Ectodermal cell (in vitro differentiated cells): ENCODE data around the gene ANXA10.
"Not testable (repeated sequence)": the region's sequence is repeated elsewhere in the genome, so short reads cannot be mapped to it uniquely, and the experiment has no call there.

Experiments used
- H3K27ac ChIP-seq: 2 replicates; pipeline ENCODE4 v1.7.0; 2013; ENCODE audit warnings: mild to moderate bottlenecking, low read depth, low read length; ENCODE audit not compliant: insufficient read depth, poor library complexity, severe bottlenecking
- H3K27me3 ChIP-seq: 2 replicates; pipeline ENCODE4 v1.7.0; 2013; ENCODE audit warnings: mild to moderate bottlenecking, low read length; ENCODE audit not compliant: insufficient read depth, control insufficient read depth, poor library complexity, severe bottlenecking
- H3K36me3 ChIP-seq: one replicate; pipeline ENCODE4 v1.7.0; 2013; ENCODE audit warnings: low read length; ENCODE audit not compliant: control insufficient read depth, insufficient read depth
- H3K4me1 ChIP-seq: one replicate; pipeline ENCODE4 v1.7.0; 2013; ENCODE audit warnings: low read length; ENCODE audit not compliant: control insufficient read depth, insufficient read depth
- H3K4me3 ChIP-seq: 2 replicates; pipeline ENCODE4 v1.7.0; 2013; ENCODE audit warnings: low read depth, low read length, control low read depth; ENCODE audit not compliant: insufficient read depth
- H3K9me3 ChIP-seq: 2 replicates; pipeline ENCODE4 v1.7.0; 2013; ENCODE audit warnings: mild to moderate bottlenecking, low read length, moderate library complexity; ENCODE audit not compliant: control insufficient read depth
- WGBS, 2 experiments: methylation state at CpG; one replicate each; pipeline ENCODE4 v1.1.7; 2013; ENCODE audit warnings: missing lambda C conversion rate in 2 of 2; 5-methylcytosine and 5-hydroxymethylcytosine counted together

ANXA10 gene

DNA sequence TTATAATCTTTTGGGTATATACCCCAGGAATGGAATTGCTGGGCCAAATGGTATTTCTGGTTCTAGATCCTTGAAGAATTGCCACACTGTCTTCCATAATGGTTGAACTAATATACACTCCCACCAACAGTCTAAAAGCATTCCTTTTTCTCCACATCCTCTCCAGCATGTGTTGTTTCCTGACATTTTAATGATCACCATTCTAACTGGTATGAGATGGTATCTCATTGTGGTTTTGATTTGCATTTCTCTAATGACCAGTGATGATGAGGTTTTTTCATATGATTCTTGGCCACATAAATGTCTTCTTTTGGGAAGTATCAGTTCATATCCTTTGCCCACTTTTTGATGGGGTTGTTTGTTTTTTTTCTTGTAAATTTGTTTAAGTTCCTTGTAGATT lies 121.2 kb downstream of the ANXA10 start:
- H3K27ac ChIP-seq, H3K27me3 ChIP-seq, H3K9me3 ChIP-seq, H3K4me3 ChIP-seq, H3K4me1 ChIP-seq, H3K36me3 ChIP-seq: not testable (repeated sequence)

DNA sequence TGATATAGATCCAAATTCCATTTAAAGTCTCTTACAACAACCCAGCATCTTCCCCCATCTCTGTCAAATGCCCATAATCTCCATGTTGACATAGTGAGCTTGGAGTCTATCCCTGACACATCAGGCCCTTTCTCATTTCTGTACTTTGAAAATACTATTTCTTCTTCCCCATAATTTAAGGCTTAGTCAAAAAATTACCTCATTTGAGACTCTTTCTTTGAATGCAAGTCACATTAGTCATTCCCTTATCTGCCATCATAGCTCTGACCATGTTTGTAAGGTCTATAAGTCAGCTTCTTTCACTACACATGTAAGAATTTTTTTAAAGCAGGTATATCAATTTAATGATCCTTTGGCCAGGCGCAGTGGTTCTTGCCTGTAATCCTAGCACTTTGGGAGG lies 126.3 kb downstream of the ANXA10 start:
- no peak overlapping the region for H3K27ac ChIP-seq
- 89 to 100% methylated on average over 1 of the region's 1 CpG for WGBS, 2 experiments
- no peaks in the 10 kb centered on the region for H3K9me3 ChIP-seq
- no peak overlapping the region for H3K4me3 ChIP-seq
- H3K36me3 ChIP-seq: no peaks in the 10 kb centered on the region
- no peaks in the 10 kb centered on the region for H3K4me1 ChIP-seq
- H3K27me3 ChIP-seq: no peaks in the 10 kb centered on the region

DNA sequence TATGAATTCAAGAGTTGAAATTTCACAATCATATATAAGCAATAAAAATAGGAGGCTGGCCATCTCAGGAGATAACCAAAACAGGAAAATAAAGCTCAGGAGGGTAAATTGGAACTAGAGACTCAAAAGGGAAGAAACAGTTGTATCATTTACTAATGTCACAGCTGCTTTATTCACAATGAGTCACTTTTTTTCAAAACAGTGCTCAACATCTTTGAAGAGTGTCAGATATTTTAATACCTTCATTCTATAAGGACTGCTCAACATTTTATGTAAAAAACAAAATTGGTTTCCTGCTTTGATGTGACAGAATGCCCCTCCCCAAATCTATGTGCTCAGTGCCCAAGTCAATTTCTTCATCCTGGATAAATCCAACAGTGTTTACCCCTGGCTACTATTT lies 128.6 kb downstream of the ANXA10 start:
- Histone ChIP-seq H3K36me3 (no peaks in the 10 kb centered on the region), H3K4me1 (no peaks in the 10 kb centered on the region), H3K4me3 (no peak overlapping the region), H3K27me3 (no peaks in the 10 kb centered on the region), H3K27ac (no peak overlapping the region), H3K9me3 (no peaks in the 10 kb centered on the region)

DNA sequence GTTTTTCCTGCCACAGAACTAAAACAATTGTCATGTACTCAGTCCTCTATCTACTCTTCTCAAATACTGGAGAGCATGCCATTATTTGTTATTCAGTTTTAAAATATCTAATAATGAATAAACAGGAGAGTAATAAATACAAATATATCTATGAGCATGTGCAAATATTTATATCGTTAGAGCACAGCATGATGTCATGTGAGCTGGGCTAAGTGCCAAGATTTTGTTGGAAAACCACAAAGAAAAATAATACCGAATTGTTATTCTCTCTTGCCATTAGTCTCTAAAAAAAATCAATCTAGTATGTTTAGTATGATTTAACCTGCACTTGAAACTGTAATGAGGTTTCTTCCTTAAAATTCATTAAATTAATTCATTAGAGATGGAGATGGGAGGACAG lies 129.0 kb downstream of the ANXA10 start:
- H3K27me3 ChIP-seq: no peaks in the 10 kb centered on the region
- no peaks in the 10 kb centered on the region for H3K9me3 ChIP-seq
- no peak overlapping the region for H3K4me3 ChIP-seq
- H3K27ac ChIP-seq: no peak overlapping the region
- H3K4me1 ChIP-seq: no peaks in the 10 kb centered on the region
- no peaks in the 10 kb centered on the region for H3K36me3 ChIP-seq
- 93 to 94% methylated on average over 2 of the region's 2 CpGs for WGBS, 2 experiments
